Naive B cell (primary cell): ENCODE data around the gene SRRM2. TPM values are rescaled to one million over a fixed set of nuclear protein-coding genes. Genes with fewer than 3 reads are reported as not detected.

Experiments
- ATAC-seq, 2 donors: fragments of 150-1000 bp; cut with Tn5 transposase; 2 replicates each; pipeline ENCODE4 v1.10.0; 2021; ENCODE audit warnings: low read depth in 2 of 2, mild to moderate bottlenecking in 2 of 2, moderate library complexity in 2 of 2
- DNase-seq: peaks from one replicate; pipeline ENCODE4 v3.0.0; 2022
- H3K27ac Mint-ChIP-seq, 6 donors: one replicate each; pipeline ENCODE4 v1.8.0; 2020 to 2022; ENCODE audit warnings: mild to moderate bottlenecking in 6 of 6, mixed read lengths in 6 of 6, moderate library complexity in 5 of 6, inconsistent platforms in 2 of 6
- H3K27me3 Mint-ChIP-seq, 3 donors: one replicate each; pipeline ENCODE4 v1.8.0; 2021 to 2022; ENCODE audit warnings: mixed read lengths in 3 of 3, mild to moderate bottlenecking in 1 of 3
- H3K36me3 Mint-ChIP-seq, 2 donors: one replicate each; pipeline ENCODE4 v1.8.0; 2020 to 2022; ENCODE audit warnings: mixed read lengths in 2 of 2, inconsistent platforms in 1 of 2, mild to moderate bottlenecking in 1 of 2
- H3K4me1 Mint-ChIP-seq, 3 donors: one replicate each; pipeline ENCODE4 v1.8.0; 2020 to 2022; ENCODE audit warnings: mixed read lengths in 3 of 3, inconsistent platforms in 1 of 3, mild to moderate bottlenecking in 1 of 3, moderate library complexity in 1 of 3
- H3K4me3 Mint-ChIP-seq, 8 donors: one replicate each; pipeline ENCODE4 v1.8.0; 2020 to 2022; ENCODE audit warnings: mild to moderate bottlenecking in 8 of 8, mixed read lengths in 8 of 8, moderate library complexity in 8 of 8, inconsistent platforms in 2 of 8
- H3K9me3 Mint-ChIP-seq, 7 donors: one replicate each; pipeline ENCODE4 v1.8.0; 2020 to 2022; ENCODE audit warnings: mixed read lengths in 7 of 7, mild to moderate bottlenecking in 5 of 7, inconsistent platforms in 2 of 7, moderate library complexity in 1 of 7
- polyA plus RNA-seq, 6 donors: library from polyadenylated mRNA; unstranded; fragments of 300-500 nt; fragmentation: Illumina TruSeq; gene quantifications; one replicate each; pipeline ENCODE4 v1.2.3, GENCODE V29; 2021; ENCODE audit warnings: low read depth in 6 of 6

Gene SRRM2
- polyA plus RNA-seq, 6 donors from 2014 or later: 25.0 to 147 (median 45.1) TPM

DNA sequence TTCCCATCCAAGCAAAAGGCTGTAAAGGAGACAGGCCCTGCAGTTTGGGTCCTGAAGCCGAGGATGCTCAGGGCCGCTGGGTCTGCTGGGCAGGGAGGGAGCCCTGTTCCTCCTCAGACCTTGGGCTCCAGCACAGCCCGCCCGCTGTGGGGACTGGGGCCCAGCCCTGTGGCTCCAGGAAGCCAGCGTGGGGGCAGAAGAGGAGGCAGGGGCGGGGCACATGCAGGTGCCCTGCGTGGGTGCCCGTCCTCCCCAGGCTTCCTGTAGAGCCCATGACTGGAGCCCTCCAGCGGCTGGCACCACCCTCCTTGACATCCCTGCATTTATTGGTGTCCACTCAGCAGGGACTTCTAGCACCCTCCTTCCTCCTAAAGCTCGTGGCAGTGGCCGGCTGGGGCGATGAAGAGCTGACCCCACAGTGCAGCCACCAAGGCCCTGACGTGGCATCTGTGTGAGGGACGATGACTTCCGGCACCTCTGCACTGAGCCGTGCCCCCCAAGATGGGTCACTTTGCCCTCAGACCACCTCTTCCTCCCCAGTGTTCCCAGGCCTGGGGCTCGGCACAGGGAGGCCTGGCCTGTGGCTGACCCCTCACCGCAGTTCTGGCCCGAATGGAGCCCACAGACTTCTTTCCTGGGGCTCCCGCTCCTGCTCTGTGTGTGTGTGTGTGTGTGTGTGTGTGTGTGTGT, 42.3 kb upstream of the SRRM2 start:
- ATAC-seq (no peak), DNase-seq (no peak)
- Mint-ChIP-seq H3K36me3 (no peaks in the 10 kb centered on the region), H3K4me3 (no peak overlapping the region), H3K4me1 (peaks cover 6 to 10% (median 9%) of the 10 kb centered on the region in 3 donors), H3K27ac (peak overlapping the region in 2 of 6 donors; percentile 61 to 90), H3K27me3 (peaks cover 0 to 13% (median 6%) of the 10 kb centered on the region in 3 donors), H3K9me3 (no peaks in the 10 kb centered on the region)

DNA sequence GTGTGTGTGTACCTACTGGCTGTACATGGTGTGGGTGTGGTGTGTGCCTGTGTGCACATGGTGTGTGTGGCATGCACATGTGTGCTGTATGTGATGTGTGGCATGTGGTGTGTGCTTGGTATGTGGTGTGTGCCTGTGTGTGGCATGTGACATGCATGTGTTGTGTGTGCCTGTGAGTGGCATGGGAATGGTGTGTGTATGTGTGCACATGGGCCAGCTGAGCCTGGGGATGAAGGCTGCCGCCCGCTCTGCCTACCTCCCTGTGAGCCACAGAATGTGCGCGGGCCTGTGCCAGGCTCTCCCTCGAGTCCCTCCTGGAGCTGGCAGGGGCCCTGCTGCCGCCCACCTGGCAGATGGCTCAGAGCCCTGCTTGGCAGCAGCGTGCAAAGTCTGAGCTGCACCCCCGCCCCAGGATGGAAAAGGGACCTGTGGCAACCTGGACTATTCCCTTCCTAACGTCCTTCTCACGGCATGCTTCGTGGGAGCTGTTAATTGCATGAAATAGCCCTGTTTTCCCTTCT, 41.7 kb upstream of the SRRM2 start:
- Mint-ChIP-seq H3K4me1 (peaks cover 10 to 12% (median 11%) of the 10 kb centered on the region in 3 donors), H3K4me3 (no peak overlapping the region), H3K27me3 (peaks cover 0 to 13% (median 7%) of the 10 kb centered on the region in 3 donors), H3K36me3 (no peaks in the 10 kb centered on the region), H3K27ac (peak overlapping the region in 2 of 6 donors; percentile 61 to 90), H3K9me3 (no peaks in the 10 kb centered on the region)
- ATAC-seq (no peak), DNase-seq (no peak)

DNA sequence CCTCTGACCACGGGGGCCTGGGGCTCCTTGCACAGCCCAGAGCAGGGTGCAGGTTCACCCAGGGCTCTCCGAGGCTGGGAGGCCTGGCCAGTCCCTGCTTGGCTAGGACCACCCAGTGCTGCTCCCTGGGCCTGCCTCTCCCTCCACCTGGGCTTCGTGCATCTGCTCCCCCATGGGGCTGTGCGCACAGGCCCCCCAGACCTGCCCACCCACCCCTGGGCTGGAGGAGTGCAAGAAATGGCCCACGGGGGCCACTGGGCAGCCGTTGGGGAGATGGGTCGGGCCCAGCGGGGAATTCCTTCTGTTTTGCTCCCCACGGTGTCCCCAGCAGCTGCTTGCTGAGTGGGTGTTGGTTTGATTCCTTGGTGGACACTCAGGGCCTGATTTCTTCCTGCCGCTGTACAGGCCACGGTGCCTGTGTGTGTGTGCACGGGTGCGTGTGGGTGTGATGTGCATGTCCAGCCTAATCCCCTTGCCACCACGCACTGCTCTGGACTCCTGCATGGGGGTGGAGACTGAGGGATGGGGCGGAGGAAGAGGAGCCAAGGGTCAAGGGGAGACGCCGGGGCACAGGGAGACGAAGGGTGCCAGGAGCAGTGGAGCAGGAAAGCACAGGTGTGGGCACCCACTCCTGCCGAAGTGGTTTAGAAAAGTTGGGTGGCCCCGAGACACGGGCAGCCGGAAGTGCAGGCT, 40.9 kb upstream of the SRRM2 start:
- DNase-seq: no peak
- H3K27me3 Mint-ChIP-seq: peaks cover 0 to 13% (median 7%) of the 10 kb centered on the region in 3 donors
- H3K4me1 Mint-ChIP-seq: peaks cover 10 to 15% (median 13%) of the 10 kb centered on the region in 3 donors
- H3K4me3 Mint-ChIP-seq: no peak overlapping the region
- no peaks in the 10 kb centered on the region for H3K36me3 Mint-ChIP-seq
- ATAC-seq: no peak
- H3K27ac Mint-ChIP-seq: no peak overlapping the region
- H3K9me3 Mint-ChIP-seq: no peaks in the 10 kb centered on the region

DNA sequence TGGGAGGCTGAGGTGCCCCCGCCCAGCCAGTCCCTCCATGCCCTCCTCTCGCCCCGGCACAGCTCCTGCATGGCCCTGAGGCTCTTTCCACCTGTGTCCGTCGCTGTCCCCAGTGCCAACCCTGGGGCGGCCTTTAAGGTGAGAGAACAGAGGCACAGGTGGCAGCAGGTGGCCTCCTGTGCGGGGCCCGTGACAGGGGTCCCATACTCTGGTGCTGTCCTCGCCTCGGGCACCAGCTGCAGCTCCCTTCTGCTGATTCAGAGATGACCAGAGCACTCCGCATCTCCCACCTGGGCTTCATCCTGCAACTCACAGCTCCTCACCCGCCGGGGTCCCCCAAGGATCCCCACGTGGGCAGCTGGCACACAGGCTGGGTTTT, 40.4 kb upstream of the SRRM2 start:
- Mint-ChIP-seq H3K4me3 (no peak overlapping the region), H3K27me3 (peaks cover 0 to 13% (median 7%) of the 10 kb centered on the region in 3 donors), H3K36me3 (no peaks in the 10 kb centered on the region), H3K9me3 (no peaks in the 10 kb centered on the region), H3K4me1 (peaks cover 10 to 15% (median 13%) of the 10 kb centered on the region in 3 donors), H3K27ac (no peak overlapping the region)
- ATAC-seq (no peak), DNase-seq (no peak)

DNA sequence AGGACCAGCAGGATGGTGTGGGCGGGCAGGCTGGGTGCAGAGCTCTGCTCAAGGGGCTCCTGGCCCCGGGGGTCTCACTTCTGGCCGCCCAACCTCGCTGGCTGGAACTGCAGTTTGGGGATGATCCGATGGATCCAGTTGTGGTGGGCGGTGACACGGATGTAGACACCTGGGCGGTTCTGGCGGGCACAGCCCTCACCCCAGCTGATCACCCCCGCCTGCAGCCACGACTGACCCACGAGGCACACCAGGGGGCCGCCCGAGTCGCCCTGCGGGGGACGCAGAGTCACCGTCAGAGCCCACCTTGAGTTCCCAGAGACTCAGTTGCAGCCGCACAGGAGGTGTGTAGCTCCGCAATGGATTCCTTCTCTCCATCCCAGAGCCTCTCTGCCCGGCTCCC, 39.9 kb upstream of the SRRM2 start:
- no peak for ATAC-seq
- Mint-ChIP-seq H3K27me3 (peaks cover 0 to 13% (median 7%) of the 10 kb centered on the region in 3 donors), H3K27ac (no peak overlapping the region), H3K4me1 (peaks cover 10 to 15% (median 13%) of the 10 kb centered on the region in 3 donors), H3K36me3 (no peaks in the 10 kb centered on the region), H3K4me3 (no peak overlapping the region), H3K9me3 (no peaks in the 10 kb centered on the region)
- no peak for DNase-seq

DNA sequence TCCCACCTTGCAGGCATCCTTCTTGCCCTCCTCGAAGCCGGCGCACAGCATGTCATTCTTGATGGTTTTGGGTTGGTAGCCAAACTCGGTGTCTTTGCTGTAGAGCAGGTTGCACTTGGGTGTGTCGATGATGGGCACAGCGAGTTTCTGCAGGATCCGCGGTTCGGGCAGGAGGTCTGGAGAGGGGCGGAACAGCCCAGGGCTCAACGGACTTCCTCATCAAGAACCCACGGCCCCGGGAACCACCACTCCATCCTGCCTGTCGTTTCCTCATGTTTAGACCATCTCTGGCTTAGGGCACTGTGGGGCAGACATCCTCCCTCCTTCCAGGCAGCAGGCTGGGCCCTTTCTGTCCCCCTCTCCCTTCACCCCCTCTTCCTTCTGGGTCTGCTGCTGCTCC, 38.9 kb upstream of the SRRM2 start:
- DNase-seq (no peak), ATAC-seq (no peak)
- Mint-ChIP-seq H3K27me3 (peaks cover 0 to 13% (median 7%) of the 10 kb centered on the region in 3 donors), H3K27ac (peak overlapping the region in 1 of 6 donors; percentile 53), H3K9me3 (no peaks in the 10 kb centered on the region), H3K36me3 (no peaks in the 10 kb centered on the region), H3K4me1 (peaks cover 10 to 15% (median 13%) of the 10 kb centered on the region in 3 donors), H3K4me3 (no peak overlapping the region)

DNA sequence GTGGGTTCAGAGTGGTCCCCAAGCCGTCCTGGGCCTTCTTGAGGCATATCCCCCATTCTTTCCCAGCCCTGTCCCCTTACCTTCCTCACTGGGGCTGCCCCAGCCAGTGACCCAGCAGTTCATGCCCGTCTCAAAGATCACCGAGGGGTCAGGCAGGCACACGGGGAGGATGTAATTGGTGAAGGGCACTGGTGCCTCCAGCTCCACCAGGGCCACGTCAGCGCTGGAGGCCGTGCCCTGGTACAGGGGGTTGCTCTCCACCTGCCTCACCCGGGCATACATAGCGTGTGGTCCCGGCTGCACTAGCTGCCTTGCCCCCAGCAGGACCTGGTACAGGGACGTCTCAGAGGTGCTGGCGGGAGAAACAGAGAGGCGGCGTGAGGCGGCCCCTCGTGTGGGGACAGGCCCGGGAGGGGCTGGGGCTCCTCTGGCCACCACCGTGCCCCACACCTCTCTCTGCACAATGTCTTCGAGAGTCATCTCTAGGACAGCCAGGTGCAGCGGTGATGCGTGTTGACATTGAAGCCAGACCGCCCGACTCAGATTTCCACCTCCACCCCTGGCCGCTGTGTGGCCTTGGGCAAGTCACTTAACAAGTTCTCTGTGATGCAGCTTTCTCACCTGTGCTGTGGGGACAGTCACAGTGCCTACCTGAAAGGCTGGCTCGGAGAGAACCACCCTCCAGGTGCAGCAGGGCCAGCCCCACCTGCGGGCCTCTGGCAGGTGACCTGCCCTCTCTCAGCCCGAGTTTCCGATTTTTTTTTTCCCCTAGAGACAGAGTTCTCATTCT, 38.3 kb upstream of the SRRM2 start:
- H3K27me3 Mint-ChIP-seq: peaks cover 0 to 13% (median 7%) of the 10 kb centered on the region in 3 donors
- ATAC-seq: no peak
- peak overlapping the region in 1 of 8 donors; percentile 15 for H3K4me3 Mint-ChIP-seq
- no peak for DNase-seq
- no peaks in the 10 kb centered on the region for H3K9me3 Mint-ChIP-seq
- no peaks in the 10 kb centered on the region for H3K36me3 Mint-ChIP-seq
- H3K27ac Mint-ChIP-seq: no peak overlapping the region
- H3K4me1 Mint-ChIP-seq: peaks cover 10 to 15% (median 13%) of the 10 kb centered on the region in 3 donors

DNA sequence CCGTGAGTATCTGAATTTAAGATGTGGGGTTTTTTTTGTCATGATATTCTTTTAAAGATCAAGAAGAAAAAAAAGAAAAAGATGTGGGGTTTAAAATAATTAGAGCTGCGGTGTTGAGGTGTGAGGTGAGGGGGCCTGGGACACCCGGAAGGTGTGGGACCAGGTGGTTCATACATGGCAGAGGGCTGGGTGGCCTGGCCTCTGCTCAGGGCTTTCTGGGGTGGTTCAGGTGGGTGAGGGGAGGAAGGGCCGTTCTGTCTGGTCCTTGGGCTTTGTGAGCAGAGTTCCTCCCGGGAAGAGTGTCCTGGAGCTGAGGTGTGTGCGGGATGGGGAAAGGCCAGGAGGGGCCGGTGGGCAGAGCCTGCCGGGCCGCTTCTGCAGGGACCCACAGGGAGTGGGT, 37.4 kb upstream of the SRRM2 start:
- H3K4me1 Mint-ChIP-seq: peaks cover 10 to 15% (median 13%) of the 10 kb centered on the region in 3 donors
- peaks cover 0 to 13% (median 7%) of the 10 kb centered on the region in 3 donors for H3K27me3 Mint-ChIP-seq
- no peaks in the 10 kb centered on the region for H3K36me3 Mint-ChIP-seq
- ATAC-seq: no peak
- DNase-seq: no peak
- peak overlapping the region in 2 of 8 donors; percentile 40 to 67 for H3K4me3 Mint-ChIP-seq
- H3K9me3 Mint-ChIP-seq: no peaks in the 10 kb centered on the region
- peak overlapping the region in 2 of 6 donors; percentile 48 for H3K27ac Mint-ChIP-seq

DNA sequence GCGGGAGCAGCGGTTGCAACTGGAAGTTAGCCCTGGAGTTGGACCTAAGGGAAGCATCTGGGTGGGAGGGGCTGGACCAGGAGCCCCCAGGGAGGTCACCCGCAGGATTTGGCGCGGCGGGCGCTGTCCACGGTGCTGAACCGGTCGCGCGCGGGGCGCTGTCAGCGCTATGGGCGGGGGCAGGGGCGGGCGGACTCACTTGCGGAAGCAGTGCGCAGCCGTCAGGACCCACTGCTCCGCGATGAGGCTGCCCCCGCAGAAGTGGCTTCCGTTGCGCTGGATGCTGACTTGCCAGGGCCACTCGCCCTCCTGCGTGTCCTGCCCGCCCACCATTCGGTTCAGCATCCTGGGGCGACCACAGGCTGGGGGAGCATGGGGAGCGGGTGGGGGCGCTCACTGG, 36.9 kb upstream of the SRRM2 start:
- no peak overlapping the region for H3K27ac Mint-ChIP-seq
- DNase-seq (peak; percentile 74), ATAC-seq (peak; percentile 96 to 97)
- no peaks in the 10 kb centered on the region for H3K36me3 Mint-ChIP-seq
- peaks cover 0 to 13% (median 7%) of the 10 kb centered on the region in 3 donors for H3K27me3 Mint-ChIP-seq
- H3K4me3 Mint-ChIP-seq: peak overlapping the region in 1 of 8 donors; percentile 40
- no peaks in the 10 kb centered on the region for H3K9me3 Mint-ChIP-seq
- peaks cover 10 to 15% (median 12%) of the 10 kb centered on the region in 3 donors for H3K4me1 Mint-ChIP-seq

DNA sequence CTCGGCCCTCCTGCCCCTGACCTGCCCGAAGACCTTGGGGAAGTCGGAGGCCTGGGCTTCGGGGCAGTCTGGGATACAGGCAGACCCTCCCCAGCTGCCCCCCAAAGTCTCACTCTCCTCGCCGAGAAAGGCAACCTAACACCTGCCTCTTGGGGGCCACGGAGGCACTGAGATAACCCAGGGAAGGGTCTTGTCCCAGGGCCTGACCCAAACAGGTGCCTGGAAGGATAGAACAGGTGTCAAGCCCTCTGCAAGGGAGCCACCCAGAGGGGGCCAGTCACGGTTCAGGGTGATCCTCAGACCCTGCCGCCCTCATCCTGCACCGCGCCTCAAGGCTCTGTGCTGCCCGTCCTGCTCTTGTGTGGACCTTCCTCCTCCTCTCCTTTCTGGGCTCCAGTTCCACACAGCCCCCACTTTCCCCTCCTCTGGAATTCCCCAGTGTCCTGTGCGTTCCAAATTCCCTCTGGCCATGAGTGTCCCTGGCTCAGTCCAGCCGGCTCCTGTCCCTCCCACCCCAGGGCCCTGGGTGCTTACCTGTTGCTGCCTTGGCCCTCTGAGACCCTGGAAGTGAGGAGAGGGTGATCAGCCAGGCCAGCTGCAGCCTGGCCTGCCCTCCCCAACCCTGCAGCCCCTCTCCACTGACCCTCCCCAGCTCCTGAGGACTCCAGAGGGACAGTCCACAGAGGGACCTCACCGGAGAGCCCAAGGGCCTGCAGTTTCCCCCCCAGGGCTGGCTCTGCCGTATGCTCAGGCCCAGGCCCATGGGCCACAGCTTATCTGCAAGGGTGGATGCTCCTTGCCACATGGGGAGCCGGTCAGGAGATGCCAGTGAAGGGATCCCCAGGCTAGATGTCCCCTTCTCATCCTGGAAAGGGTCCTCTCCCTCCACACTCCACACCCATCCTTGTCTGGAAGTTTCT, 36.2 kb upstream of the SRRM2 start:
- peak overlapping the region in 1 of 6 donors; percentile 63 for H3K27ac Mint-ChIP-seq
- H3K27me3 Mint-ChIP-seq: peaks cover 0 to 13% (median 7%) of the 10 kb centered on the region in 3 donors
- no peaks in the 10 kb centered on the region for H3K9me3 Mint-ChIP-seq
- peaks cover 9 to 15% (median 10%) of the 10 kb centered on the region in 3 donors for H3K4me1 Mint-ChIP-seq
- no peaks in the 10 kb centered on the region for H3K36me3 Mint-ChIP-seq
- H3K4me3 Mint-ChIP-seq: peak overlapping the region in 1 of 8 donors; percentile 47
- DNase-seq: no peak
- ATAC-seq: no peak

DNA sequence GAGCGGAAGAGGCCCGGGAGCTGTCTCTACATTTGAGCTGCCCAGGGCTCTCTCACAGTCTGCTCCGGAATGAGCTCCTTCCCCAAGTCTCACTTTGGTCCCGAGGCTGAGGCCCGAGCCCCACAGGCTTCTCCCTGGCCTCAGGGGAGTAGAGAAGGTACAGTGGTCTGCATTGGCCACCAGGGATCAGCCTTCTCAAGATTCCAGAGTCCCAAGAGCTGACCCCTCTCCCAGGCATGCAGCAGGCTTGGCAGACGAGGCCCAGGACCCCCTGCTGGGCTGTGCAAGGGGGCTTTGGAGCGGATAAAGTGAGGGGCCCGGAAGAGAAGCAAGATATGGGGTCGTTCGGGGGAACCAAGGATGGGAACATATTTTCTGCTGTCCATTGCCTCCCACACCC, 35.5 kb upstream of the SRRM2 start:
- DNase-seq (no peak), ATAC-seq (no peak)
- no peaks in the 10 kb centered on the region for H3K36me3 Mint-ChIP-seq
- H3K27ac Mint-ChIP-seq: no peak overlapping the region
- peaks cover 7 to 15% (median 11%) of the 10 kb centered on the region in 3 donors for H3K4me1 Mint-ChIP-seq
- H3K9me3 Mint-ChIP-seq: no peaks in the 10 kb centered on the region
- peaks cover 0 to 13% (median 7%) of the 10 kb centered on the region in 3 donors for H3K27me3 Mint-ChIP-seq
- H3K4me3 Mint-ChIP-seq: no peak overlapping the region
